HepG2 (cell line): ENCODE results near the gene PTHLH. TPM values are rescaled to one million over a fixed set of nuclear protein-coding genes. Genes with fewer than 3 reads are reported as not detected.

Experiments
- AKAP8 ChIP-seq: sonication (generic); formaldehyde crosslinking; IDR thresholded peaks from 2 replicates; pipeline ENCODE4 v1.5.1; 2020; ENCODE audit warnings: mild to moderate bottlenecking, missing genetic modification reagents
- ARID2 ChIP-seq: sonication (generic); formaldehyde crosslinking; IDR thresholded peaks from 2 replicates; pipeline ENCODE4 v1.8.1; 2022; ENCODE audit warnings: mild to moderate bottlenecking, missing genetic modification reagents, borderline replicate concordance
- ETV5 ChIP-seq: IDR thresholded peaks from 2 replicates; pipeline ENCODE4 v1.6.1; 2018; ENCODE audit warnings: missing biosample characterization, missing genetic modification reagents, inconsistent platforms, borderline replicate concordance
- FOSL1 ChIP-seq: sonication (generic); formaldehyde crosslinking; IDR thresholded peaks from 2 replicates; pipeline ENCODE4 v1.9.0; 2021; ENCODE audit warnings: missing genetic modification reagents, borderline replicate concordance
- POLR2AphosphoS5 ChIP-seq: IDR thresholded peaks from 2 replicates; pipeline ENCODE4 v1.6.1; 2012; ENCODE audit warnings: low read depth, low read length
- PRMT3 ChIP-seq: sonication (generic); formaldehyde crosslinking; IDR thresholded peaks from 2 replicates; pipeline ENCODE4 v1.8.1; 2022; ENCODE audit warnings: low read depth, mild to moderate bottlenecking, moderate library complexity, missing genetic modification reagents, borderline replicate concordance
- SKIL ChIP-seq: sonication (generic); formaldehyde crosslinking; IDR thresholded peaks from 2 replicates; pipeline ENCODE4 v1.8.0; 2022; ENCODE audit warnings: missing genetic modification reagents, mild to moderate bottlenecking, moderate library complexity, borderline replicate concordance
- SP1 ChIP-seq, 2 experiments: fragments of 450-650 bp in 1 of 2; sonication (generic) in 1 of 2; formaldehyde crosslinking in 1 of 2; IDR thresholded peaks; 2 replicates each; pipeline versions ENCODE4 v1.4.0 to v1.6.1; 2016 to 2020; ENCODE audit warnings: missing genetic modification reagents in 1 of 2
- TEAD3 ChIP-seq: optimal IDR thresholded peaks from 2 replicates; pipeline ENCODE3; 2016; ENCODE audit warnings: borderline replicate concordance
- XRCC5 ChIP-seq: fragments of 200-400 bp; formaldehyde crosslinking; optimal IDR thresholded peaks from 2 replicates; pipeline ENCODE3; 2017; ENCODE audit warnings: mild to moderate bottlenecking, low read length
- ZBTB10 ChIP-seq: sonication (generic); formaldehyde crosslinking; IDR thresholded peaks from 2 replicates; pipeline ENCODE4 v1.4.0; 2020; ENCODE audit warnings: missing genetic modification reagents, borderline replicate concordance
- ZBTB42 ChIP-seq: sonication (generic); formaldehyde crosslinking; IDR thresholded peaks from 2 replicates; pipeline ENCODE4 v1.5.0; 2020; ENCODE audit warnings: mild to moderate bottlenecking, missing genetic modification reagents
- ZBTB7A ChIP-seq: sonication (generic); formaldehyde crosslinking; IDR thresholded peaks from 2 replicates; pipeline ENCODE4 v1.8.0; 2022; ENCODE audit warnings: mild to moderate bottlenecking, missing genetic modification reagents
- ZFAT ChIP-seq: sonication (generic); formaldehyde crosslinking; conservative IDR thresholded peaks from 2 replicates; pipeline ENCODE4 v1.8.1; 2023; ENCODE audit warnings: missing genetic modification reagents, inconsistent platforms
- ZNF101 ChIP-seq: sonication (generic); formaldehyde crosslinking; IDR thresholded peaks from 2 replicates; pipeline ENCODE4 v1.4.0; 2020; ENCODE audit warnings: mild to moderate bottlenecking, low read depth, missing genetic modification reagents, borderline replicate concordance
- ZNF24 ChIP-seq: fragments of 450-650 bp; IDR thresholded peaks from 2 replicates; pipeline ENCODE4 v1.6.1; 2017; ENCODE audit warnings: antibody characterized with exemption, mild to moderate bottlenecking
- ZNF496 ChIP-seq: sonication (generic); formaldehyde crosslinking; IDR thresholded peaks from 2 replicates; pipeline ENCODE4 v1.8.1; 2023; ENCODE audit warnings: mild to moderate bottlenecking, moderate library complexity, missing genetic modification reagents; ENCODE audit not compliant: insufficient replicate concordance
- ZNF512 ChIP-seq: sonication (generic); formaldehyde crosslinking; IDR thresholded peaks from 2 replicates; pipeline ENCODE4 v1.4.0; 2020; ENCODE audit warnings: mild to moderate bottlenecking, missing genetic modification reagents
- ZNF784 ChIP-seq: sonication (generic); formaldehyde crosslinking; IDR thresholded peaks from 2 replicates; pipeline ENCODE4 v1.5.1; 2020; ENCODE audit warnings: missing genetic modification reagents, mild to moderate bottlenecking, borderline replicate concordance
- ZNF883 ChIP-seq: sonication (generic); formaldehyde crosslinking; IDR thresholded peaks from 2 replicates; pipeline ENCODE4 v1.5.1; 2020; ENCODE audit warnings: mild to moderate bottlenecking, missing genetic modification reagents; ENCODE audit errors: not compliant biosample characterization
- polyA plus RNA-seq, 8 experiments: library from polyadenylated mRNA; depleted of rRNA in 3 of 8; stranded (reverse) in 7 of 8; unstranded in 1 of 8; fragments of >200 nt; fragmentation: Illumina TruSeq in 4 of 8; extraction: Trizol in 4 of 8; gene quantifications; 2 replicates each; pipeline versions ENCODE4 v1.2.1 to v1.2.3, GENCODE V29; 2011 to 2016; ENCODE audit warnings: low read depth in 4 of 8, missing spikeins in 1 of 8, mixed read lengths in 1 of 8; ENCODE audit not compliant: insufficient read depth in 1 of 8
- total RNA-seq, 5 experiments: library from RNA; depleted of rRNA; stranded (reverse); fragments of >200 nt; fragmentation: Illumina TruSeq; extraction: Trizol; gene quantifications; 2 replicates each; pipeline ENCODE4 v1.2.3, GENCODE V29; 2016; ENCODE audit warnings: low read depth in 1 of 5

Gene PTHLH
- total and polyA plus RNA-seq, 2 of the 13 experiments (the other 11 are each of a cell fraction or from before 2014, with no cell fraction given) = 0.22 TPM; not detected in 1

GRCh38 chr12:28021704-28022103 is 49.2 kb upstream of the PTHLH start (continued):
- TF ChIP-seq PRMT3 (no peak), ZBTB42 (CRISPR knock-in tag) (no peak), ZNF496 (CRISPR knock-in tag) (no peak), SKIL (CRISPR knock-in tag) (no peak), ZNF24 (no peak), ZNF101 (no peak), POLR2AphosphoS5 (no peak), XRCC5 (no peak), ARID2 (CRISPR knock-in tag) (no peak), ZBTB7A (CRISPR knock-in tag) (no peak), ZNF883 (no peak), ZNF784 (CRISPR knock-in tag) (no peak), ZFAT (no peak), FOSL1 (CRISPR knock-in tag) (peak; percentile 83), TEAD3 (CRISPR knock-in tag) (no peak), ETV5 (CRISPR knock-in tag) (peak; percentile 78; the same call in 1 of the 2 replicates), SP1 (IDR thresholded peaks at IDR 0.05) (no peak), SP1 (CRISPR knock-in tag; IDR thresholded peaks at IDR 0.05) (no peak), ZNF512 (CRISPR knock-in tag) (no peak), ZBTB10 (CRISPR knock-in tag) (no peak), AKAP8 (CRISPR knock-in tag) (no peak)
